Measurements from ENCODE around the gene CUL9.

Gene CUL9

DNA sequence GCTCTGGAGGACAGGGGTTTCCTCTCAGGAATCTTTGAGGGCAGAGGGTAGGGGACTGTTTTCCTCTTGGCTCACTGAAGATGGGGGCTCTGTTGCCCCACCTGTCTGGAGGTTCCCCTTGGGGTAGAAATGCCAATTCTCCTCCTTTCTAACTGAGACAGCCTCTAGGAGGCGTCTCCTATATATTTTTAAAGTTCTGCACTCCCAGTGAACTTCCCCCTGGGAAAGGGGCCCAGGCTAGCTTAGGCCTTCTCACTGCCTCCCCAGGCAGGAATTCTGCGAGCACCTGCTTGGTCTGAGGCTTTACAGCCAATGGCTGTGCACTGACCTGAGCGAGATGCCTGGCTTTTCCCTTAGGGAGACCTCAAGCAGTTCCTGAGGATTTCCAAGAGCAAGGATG lies 35.7 kb upstream of the CUL9 start:
- no peak overlapping the region for H3K4me3 ChIP-seq (ENCODE audit: low read depth, low read length)
- TF ChIP-seq, protein P1, sequence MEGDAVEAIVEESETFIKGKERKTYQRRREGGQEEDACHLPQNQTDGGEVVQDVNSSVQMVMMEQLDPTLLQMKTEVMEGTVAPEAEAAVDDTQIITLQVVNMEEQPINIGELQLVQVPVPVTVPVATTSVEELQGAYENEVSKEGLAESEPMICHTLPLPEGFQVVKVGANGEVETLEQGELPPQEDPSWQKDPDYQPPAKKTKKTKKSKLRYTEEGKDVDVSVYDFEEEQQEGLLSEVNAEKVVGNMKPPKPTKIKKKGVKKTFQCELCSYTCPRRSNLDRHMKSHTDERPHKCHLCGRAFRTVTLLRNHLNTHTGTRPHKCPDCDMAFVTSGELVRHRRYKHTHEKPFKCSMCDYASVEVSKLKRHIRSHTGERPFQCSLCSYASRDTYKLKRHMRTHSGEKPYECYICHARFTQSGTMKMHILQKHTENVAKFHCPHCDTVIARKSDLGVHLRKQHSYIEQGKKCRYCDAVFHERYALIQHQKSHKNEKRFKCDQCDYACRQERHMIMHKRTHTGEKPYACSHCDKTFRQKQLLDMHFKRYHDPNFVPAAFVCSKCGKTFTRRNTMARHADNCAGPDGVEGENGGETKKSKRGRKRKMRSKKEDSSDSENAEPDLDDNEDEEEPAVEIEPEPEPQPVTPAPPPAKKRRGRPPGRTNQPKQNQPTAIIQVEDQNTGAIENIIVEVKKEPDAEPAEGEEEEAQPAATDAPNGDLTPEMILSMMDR (conservative IDR thresholded peaks at IDR 0.05; ENCODE audit: low read depth, low read length) = no peak

DNA sequence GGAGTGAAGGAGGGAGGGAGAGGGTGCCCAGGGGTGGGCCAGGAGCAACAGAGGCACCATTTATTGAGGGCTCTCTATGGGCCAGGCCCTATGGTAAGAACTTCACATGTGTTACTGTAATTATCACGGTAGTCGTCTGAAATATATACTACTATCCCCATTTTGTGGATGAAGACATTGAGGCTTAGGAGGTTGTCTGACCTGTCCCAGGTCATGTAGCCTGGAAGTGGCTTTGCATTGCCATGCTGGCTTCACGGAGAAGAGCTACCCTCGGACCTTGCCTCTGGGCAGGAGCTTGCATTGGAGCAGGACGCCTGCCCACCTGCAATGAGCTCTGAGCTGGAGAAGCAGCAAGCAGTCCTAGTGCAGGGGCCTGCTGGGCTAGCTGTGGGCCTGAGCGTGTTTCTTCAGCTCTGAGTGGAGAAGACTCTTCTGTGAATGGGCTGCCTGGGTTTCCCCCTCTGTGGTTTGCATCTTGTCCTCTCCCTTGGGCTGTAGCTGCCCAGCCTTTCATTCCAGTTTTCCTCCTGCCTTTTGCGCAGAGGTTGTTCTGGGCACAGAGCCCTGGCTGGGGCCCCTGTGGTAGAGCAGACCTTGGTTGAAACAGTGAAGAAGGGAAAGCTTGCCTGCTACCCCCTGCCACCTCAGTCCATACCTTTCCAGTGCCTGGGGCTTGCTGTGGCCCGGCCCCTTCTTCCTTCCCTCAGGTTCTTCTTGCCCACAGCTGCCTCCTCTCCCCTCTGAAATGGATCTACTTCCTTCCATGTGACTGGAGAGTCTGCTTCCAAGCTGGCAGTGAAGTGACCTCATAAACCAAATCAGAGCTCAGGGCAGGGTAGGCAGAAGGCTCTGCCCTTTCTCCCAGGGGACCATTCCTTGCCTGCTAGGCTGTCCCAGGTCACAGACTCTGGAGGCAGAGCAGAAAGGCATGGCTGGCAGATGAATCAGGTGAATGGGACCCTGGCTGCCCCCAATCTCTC lies 35.0 kb upstream of the CUL9 start:
- no peak for DNase-seq (ENCODE audit: low read depth)
- TF ChIP-seq, protein P1 (conservative IDR thresholded peaks at IDR 0.05; ENCODE audit: low read depth, low read length) = no peak
- no peak overlapping the region for H3K4me3 ChIP-seq (ENCODE audit: low read depth, low read length)

More for the DNA sequence above, 35.7 kb upstream of the CUL9 start:
- DNase-seq (ENCODE audit: low read depth) = no peak

DNA sequence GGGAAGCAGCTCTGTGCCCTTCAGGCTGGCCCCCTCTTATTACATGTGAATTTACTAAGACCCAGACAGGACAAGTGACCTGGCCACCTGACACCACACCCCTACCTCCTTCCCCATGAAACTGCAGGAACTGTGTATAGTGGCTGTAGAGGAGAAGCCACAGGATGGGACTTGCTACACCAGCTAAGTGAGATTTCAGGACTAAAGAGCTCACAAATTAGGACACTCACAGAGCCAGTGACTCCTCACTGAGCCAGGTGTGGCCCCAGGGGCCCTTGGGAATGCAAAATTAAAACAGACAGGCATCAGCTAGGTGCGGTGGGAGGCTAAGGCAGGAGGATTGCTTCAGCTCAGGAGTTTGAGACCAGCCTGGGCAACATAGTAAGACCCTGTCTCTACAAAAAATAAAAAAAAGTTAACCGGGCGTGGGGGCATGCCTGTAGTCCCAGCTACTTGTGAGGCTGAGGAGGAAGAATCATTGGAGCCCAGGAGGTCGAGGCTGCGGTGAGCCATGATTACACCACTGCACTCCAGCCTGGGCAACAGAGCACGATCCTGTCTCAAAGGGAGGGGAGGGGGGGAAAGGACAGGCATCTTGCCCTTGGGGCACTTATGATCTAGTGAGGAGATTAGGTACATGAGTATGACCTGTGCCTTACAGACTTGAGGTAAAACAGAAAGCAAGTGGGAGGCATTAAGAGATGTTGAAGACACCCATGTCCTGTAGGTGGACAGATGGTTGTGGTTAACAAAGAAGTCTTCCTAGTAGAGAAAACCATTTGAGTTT lies 34.1 kb upstream of the CUL9 start:
- TF ChIP-seq, protein P1 (conservative IDR thresholded peaks at IDR 0.05; ENCODE audit: low read depth, low read length) = no peak
- DNase-seq (ENCODE audit: low read depth) = no peak
- no peak overlapping the region for H3K4me3 ChIP-seq (ENCODE audit: low read depth, low read length)

DNA sequence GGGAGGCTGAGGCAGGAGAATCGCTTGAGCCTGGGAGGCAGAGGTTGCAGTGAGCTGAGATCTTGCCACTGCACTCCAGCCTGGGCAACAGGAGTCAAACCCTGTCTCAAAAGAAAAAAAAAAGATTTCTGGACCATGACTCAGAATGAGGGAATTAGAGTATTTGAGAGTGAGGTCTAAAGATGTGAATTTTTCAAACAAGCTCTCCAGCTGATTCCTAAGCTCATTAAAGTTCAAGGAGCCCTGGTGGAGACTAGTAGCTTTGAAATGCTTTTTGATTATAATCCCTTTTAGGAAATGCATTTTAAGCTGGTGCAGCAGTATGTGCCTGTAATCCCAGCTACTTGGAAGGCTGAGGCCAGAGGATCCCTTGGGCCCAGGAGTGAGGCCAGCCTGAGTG lies 32.7 kb upstream of the CUL9 start:
- TF ChIP-seq, protein P1 (conservative IDR thresholded peaks at IDR 0.05; ENCODE audit: low read depth, low read length) = no peak
- peak; percentile 31 for DNase-seq (ENCODE audit: low read depth)
- H3K4me3 ChIP-seq (ENCODE audit: low read depth, low read length) = no peak overlapping the region

DNA sequence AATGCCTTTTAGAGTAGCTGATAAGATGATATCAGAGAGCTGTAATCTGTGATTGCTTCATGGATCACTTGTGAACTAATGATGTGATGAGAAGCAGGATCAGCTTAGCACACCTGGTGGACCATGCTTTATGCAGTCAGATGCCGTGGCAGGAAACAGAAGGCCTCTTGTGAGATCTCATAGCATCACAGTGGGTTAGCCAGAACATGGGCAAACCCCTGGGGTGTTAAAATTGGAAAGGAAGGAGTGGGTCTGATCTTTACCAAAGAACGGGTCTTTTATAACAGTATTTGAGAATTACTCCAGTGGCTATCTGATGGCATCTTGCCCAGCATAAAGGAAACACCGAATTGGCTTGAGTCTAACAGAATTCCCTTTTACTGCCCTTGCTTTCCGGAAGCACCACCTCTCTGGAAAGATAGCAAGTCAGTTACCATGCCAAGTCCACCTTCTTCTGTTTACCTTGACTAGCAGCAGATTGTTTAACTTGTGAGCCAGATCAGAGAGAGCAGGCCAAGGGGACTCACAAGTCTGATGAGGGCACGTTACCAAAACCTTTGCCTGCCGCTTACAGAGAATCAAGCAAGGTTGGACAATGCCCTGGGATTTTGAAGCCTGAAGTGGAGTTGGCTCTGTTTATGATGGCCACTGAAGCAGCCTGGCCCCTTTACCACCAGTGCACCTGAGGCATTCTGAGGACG lies 31.8 kb upstream of the CUL9 start:
- no peak for DNase-seq (ENCODE audit: low read depth)
- TF ChIP-seq, protein P1 (conservative IDR thresholded peaks at IDR 0.05; ENCODE audit: low read depth, low read length) = no peak
- H3K4me3 ChIP-seq (ENCODE audit: low read depth, low read length) = no peak overlapping the region

DNA sequence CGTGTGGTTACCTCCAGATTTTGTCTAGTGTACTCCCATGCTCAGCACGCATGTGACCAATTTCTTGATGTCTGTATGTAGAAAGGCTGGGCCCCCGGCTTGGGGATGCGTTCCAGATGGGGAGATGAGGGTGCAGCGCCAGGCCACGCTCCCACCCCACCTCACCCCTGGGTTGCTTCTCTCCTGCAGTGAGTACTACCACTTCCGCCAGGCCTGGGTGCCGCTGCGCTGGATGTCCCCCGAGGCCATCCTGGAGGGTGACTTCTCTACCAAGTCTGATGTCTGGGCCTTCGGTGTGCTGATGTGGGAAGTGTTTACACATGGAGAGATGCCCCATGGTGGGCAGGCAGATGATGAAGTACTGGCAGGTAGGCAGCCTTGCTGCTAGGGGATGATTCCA lies 22.4 kb upstream of the CUL9 start:
- no peak overlapping the region for H3K4me3 ChIP-seq (ENCODE audit: low read depth, low read length)
- no peak for DNase-seq (ENCODE audit: low read depth)
- TF ChIP-seq, protein P1 (conservative IDR thresholded peaks at IDR 0.05; ENCODE audit: low read depth, low read length) = no peak
